ENCODE results near the gene GNG7. TPM values are rescaled to one million over a fixed set of nuclear protein-coding genes. Genes with fewer than 3 reads are reported as not detected.

Gene GNG7
- total RNA-seq, 1 experiment from 2014 or later: 9.6 TPM

DNA sequence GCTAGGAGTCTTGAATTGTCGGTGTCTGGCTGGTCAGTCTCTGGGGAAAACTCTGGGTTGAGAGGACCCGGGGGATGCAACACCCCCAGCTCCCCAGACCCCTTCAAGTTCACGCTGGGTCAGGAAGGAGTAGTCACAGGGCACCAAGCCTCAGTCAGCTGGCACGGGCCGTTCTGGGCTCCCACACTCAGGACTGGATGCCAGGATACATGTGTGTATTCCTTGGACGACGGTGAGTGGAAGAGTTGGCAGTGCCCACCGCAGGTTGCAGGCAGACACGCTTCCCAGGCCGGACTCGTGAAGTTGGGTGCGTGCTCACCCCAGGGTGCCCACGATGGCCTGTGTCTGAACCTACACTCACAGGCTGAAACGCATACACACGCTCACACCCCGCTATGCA is 221.0 kb downstream of the GNG7 start (continued):
- TF ChIP-seq USF2 (CRISPR knock-in tag; IDR thresholded peaks at IDR 0.05) (no peak), SOX15 (CRISPR knock-in tag; IDR thresholded peaks at IDR 0.05) (no peak), JAZF1 (CRISPR knock-in tag; IDR thresholded peaks at IDR 0.05) (no peak), ZNF263 (CRISPR knock-in tag; IDR thresholded peaks at IDR 0.05; ENCODE audit: low read depth) (no peak), FOXJ3 (CRISPR knock-in tag; IDR thresholded peaks at IDR 0.05; ENCODE audit: borderline replicate concordance) (no peak), MXD4 (CRISPR knock-in tag; IDR thresholded peaks at IDR 0.05; ENCODE audit: borderline replicate concordance) (no peak)
- TF ChIP-seq, protein P1, sequence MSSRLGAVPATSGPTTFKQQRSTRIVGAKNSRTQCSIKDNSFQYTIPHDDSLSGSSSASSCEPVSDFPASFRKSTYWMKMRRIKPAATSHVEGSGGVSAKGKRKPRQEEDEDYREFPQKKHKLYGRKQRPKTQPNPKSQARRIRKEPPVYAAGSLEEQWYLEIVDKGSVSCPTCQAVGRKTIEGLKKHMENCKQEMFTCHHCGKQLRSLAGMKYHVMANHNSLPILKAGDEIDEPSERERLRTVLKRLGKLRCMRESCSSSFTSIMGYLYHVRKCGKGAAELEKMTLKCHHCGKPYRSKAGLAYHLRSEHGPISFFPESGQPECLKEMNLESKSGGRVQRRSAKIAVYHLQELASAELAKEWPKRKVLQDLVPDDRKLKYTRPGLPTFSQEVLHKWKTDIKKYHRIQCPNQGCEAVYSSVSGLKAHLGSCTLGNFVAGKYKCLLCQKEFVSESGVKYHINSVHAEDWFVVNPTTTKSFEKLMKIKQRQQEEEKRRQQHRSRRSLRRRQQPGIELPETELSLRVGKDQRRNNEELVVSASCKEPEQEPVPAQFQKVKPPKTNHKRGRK (CRISPR knock-in tag; IDR thresholded peaks at IDR 0.05; ENCODE audit: borderline replicate concordance): no peak
- TF ChIP-seq, protein P2, sequence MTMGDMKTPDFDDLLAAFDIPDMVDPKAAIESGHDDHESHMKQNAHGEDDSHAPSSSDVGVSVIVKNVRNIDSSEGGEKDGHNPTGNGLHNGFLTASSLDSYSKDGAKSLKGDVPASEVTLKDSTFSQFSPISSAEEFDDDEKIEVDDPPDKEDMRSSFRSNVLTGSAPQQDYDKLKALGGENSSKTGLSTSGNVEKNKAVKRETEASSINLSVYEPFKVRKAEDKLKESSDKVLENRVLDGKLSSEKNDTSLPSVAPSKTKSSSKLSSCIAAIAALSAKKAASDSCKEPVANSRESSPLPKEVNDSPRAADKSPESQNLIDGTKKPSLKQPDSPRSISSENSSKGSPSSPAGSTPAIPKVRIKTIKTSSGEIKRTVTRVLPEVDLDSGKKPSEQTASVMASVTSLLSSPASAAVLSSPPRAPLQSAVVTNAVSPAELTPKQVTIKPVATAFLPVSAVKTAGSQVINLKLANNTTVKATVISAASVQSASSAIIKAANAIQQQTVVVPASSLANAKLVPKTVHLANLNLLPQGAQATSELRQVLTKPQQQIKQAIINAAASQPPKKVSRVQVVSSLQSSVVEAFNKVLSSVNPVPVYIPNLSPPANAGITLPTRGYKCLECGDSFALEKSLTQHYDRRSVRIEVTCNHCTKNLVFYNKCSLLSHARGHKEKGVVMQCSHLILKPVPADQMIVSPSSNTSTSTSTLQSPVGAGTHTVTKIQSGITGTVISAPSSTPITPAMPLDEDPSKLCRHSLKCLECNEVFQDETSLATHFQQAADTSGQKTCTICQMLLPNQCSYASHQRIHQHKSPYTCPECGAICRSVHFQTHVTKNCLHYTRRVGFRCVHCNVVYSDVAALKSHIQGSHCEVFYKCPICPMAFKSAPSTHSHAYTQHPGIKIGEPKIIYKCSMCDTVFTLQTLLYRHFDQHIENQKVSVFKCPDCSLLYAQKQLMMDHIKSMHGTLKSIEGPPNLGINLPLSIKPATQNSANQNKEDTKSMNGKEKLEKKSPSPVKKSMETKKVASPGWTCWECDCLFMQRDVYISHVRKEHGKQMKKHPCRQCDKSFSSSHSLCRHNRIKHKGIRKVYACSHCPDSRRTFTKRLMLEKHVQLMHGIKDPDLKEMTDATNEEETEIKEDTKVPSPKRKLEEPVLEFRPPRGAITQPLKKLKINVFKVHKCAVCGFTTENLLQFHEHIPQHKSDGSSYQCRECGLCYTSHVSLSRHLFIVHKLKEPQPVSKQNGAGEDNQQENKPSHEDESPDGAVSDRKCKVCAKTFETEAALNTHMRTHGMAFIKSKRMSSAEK (CRISPR knock-in tag; IDR thresholded peaks at IDR 0.05; ENCODE audit: borderline replicate concordance): no peak

DNA sequence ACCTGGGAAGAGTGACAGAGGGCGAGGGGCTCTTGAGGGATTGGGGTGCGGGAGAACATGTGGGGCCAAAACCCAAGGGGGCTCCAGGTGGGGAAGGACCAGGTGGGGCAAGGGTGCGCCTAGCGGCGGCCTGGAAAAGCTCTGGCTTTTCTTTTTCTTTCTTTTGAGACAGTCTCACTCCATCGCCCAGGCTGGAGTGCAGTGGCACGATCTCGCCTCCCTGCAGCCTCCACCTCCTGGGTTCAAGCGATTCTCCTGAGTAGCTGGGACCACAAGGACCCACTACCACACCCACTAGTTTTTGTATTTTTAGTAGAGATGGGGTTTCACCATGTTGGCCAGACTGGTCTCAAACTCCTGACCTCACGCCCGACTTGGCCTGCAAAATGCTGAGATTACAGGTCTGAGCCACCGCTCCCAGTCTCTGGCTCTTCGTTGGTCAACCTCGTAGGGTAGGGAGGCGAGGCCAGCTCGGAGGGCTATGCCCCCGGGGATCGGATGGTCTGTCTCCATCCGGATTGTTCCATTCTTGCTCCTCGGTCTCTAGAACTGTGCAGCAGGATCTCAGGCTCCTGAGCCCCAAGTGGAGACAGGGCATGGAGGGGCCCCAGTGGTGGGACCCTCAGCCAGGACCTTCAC is 222.8 kb downstream of the GNG7 start:
- H3K4me3 Mint-ChIP-seq: peak overlapping the region; percentile 93
- H3K9me3 Mint-ChIP-seq: peaks cover 17% of the 10 kb centered on the region
- TF ChIP-seq, protein P3, sequence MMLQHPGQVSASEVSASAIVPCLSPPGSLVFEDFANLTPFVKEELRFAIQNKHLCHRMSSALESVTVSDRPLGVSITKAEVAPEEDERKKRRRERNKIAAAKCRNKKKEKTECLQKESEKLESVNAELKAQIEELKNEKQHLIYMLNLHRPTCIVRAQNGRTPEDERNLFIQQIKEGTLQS (CRISPR knock-in tag; conservative IDR thresholded peaks at IDR 0.05): no peak
- TF ChIP-seq ESRRA (CRISPR knock-in tag; IDR thresholded peaks at IDR 0.05; ENCODE audit: borderline replicate concordance) (no peak), MXD4 (CRISPR knock-in tag; IDR thresholded peaks at IDR 0.05; ENCODE audit: borderline replicate concordance) (no peak), NR2C2 (CRISPR knock-in tag; IDR thresholded peaks at IDR 0.05) (no peak), ZNF232 (CRISPR knock-in tag; IDR thresholded peaks at IDR 0.05) (no peak), ZBTB21 (CRISPR knock-in tag; IDR thresholded peaks at IDR 0.05; ENCODE audit: borderline replicate concordance) (no peak), USF2 (CRISPR knock-in tag; IDR thresholded peaks at IDR 0.05) (no peak), PRRX2 (CRISPR knock-in tag; IDR thresholded peaks at IDR 0.05) (no peak), IRF2 (CRISPR knock-in tag; IDR thresholded peaks at IDR 0.05; ENCODE audit: borderline replicate concordance, low read depth) (no peak)
- TF ChIP-seq, protein P4, sequence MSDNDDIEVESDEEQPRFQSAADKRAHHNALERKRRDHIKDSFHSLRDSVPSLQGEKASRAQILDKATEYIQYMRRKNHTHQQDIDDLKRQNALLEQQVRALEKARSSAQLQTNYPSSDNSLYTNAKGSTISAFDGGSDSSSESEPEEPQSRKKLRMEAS (CRISPR knock-in tag; IDR thresholded peaks at IDR 0.05): no peak
- TF ChIP-seq, protein P5, sequence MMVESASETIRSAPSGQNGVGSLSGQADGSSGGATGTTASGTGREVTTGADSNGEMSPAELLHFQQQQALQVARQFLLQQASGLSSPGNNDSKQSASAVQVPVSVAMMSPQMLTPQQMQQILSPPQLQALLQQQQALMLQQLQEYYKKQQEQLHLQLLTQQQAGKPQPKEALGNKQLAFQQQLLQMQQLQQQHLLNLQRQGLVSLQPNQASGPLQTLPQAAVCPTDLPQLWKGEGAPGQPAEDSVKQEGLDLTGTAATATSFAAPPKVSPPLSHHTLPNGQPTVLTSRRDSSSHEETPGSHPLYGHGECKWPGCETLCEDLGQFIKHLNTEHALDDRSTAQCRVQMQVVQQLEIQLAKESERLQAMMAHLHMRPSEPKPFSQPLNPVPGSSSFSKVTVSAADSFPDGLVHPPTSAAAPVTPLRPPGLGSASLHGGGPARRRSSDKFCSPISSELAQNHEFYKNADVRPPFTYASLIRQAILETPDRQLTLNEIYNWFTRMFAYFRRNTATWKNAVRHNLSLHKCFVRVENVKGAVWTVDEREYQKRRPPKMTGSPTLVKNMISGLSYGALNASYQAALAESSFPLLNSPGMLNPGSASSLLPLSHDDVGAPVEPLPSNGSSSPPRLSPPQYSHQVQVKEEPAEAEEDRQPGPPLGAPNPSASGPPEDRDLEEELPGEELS (CRISPR knock-in tag; IDR thresholded peaks at IDR 0.05): no peak
- TF ChIP-seq, protein P6, sequence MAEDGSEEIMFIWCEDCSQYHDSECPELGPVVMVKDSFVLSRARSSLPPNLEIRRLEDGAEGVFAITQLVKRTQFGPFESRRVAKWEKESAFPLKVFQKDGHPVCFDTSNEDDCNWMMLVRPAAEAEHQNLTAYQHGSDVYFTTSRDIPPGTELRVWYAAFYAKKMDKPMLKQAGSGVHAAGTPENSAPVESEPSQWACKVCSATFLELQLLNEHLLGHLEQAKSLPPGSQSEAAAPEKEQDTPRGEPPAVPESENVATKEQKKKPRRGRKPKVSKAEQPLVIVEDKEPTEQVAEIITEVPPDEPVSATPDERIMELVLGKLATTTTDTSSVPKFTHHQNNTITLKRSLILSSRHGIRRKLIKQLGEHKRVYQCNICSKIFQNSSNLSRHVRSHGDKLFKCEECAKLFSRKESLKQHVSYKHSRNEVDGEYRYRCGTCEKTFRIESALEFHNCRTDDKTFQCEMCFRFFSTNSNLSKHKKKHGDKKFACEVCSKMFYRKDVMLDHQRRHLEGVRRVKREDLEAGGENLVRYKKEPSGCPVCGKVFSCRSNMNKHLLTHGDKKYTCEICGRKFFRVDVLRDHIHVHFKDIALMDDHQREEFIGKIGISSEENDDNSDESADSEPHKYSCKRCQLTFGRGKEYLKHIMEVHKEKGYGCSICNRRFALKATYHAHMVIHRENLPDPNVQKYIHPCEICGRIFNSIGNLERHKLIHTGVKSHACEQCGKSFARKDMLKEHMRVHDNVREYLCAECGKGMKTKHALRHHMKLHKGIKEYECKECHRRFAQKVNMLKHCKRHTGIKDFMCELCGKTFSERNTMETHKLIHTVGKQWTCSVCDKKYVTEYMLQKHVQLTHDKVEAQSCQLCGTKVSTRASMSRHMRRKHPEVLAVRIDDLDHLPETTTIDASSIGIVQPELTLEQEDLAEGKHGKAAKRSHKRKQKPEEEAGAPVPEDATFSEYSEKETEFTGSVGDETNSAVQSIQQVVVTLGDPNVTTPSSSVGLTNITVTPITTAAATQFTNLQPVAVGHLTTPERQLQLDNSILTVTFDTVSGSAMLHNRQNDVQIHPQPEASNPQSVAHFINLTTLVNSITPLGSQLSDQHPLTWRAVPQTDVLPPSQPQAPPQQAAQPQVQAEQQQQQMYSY (CRISPR knock-in tag; IDR thresholded peaks at IDR 0.05): no peak
- TF ChIP-seq, protein P7, sequence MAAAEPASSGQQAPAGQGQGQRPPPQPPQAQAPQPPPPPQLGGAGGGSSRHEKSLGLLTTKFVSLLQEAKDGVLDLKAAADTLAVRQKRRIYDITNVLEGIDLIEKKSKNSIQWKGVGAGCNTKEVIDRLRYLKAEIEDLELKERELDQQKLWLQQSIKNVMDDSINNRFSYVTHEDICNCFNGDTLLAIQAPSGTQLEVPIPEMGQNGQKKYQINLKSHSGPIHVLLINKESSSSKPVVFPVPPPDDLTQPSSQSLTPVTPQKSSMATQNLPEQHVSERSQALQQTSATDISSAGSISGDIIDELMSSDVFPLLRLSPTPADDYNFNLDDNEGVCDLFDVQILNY (CRISPR knock-in tag; IDR thresholded peaks at IDR 0.05): no peak
- ATAC-seq (no peak; the same call in 1 of the 2 replicates), DNase-seq (ENCODE audit: low spot score) (no peak)
- peaks cover 59% of the 10 kb centered on the region for H3K27me3 Mint-ChIP-seq (ENCODE audit: low read depth)
- POLR2A ChIA-PET: interaction anchor here (0.6 to 5.0 kb wide), 4 partner anchors 63 to 192 kb away, joined by 3 to 83 read pairs (median 28); no protein-coding TSS in a partner anchor
- peaks cover 5% of the 10 kb centered on the region for H3K36me3 Mint-ChIP-seq
- CTCF ChIA-PET: interaction anchor here (0.8 to 6.0 kb wide), 14 partner anchors 9 to 157 kb away, joined by 3 to 114 read pairs (median 5); partner anchors contain the start of gene LMNB2
- H3K4me1 Mint-ChIP-seq: peaks cover 24% of the 10 kb centered on the region
- H3K27ac Mint-ChIP-seq: no peak overlapping the region

Data from WTC11 (cell line).